ENCODE results near the gene RHOF.

DNA sequence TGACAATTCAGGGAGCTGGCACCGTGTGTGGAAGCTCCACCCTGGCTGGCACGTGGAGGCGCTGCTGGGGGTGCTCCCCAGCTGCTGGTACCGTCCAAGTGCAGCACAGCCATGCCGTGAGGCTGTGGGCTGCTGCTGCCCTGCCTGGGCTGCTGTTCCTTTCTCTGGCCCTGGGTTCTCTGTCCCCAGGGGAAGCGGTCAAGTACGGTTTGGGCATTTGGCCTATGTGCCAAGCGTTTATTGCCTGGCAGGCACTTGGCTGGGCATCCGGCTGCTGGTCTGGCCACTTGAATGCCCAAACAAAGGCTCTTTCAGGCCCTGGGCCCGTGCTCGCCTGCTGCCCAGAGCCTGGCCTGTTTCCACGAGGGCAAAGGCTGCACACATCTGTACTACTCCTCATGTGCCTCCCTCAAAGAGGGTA lies 39.6 kb downstream of the RHOF start:
- no peak for TF ChIP-seq CTCF (IDR thresholded peaks at IDR 0.05)
- peak in 1 of 2 donors; percentile 15 for TF ChIP-seq POLR2A (IDR thresholded peaks at IDR 0.05)
- TF ChIP-seq EP300 (IDR thresholded peaks at IDR 0.05) = peak in 1 of 2 donors; percentile 63

Measured in tibial nerve (tissue), 4 donors.